Activated CD4-positive, alpha-beta T cell treated with anti-CD3 and anti-CD28 coated beads for 36 hours (primary cell): ENCODE measurements around the gene SPC24. TPM values are rescaled to one million over a fixed set of nuclear protein-coding genes. Genes with fewer than 3 reads are reported as not detected.

Experiments
- ATAC-seq: fragments of 200-7000 bp; cut with Tn5 transposase; one replicate; pipeline ENCODE4 v1.10.0; 2021; ENCODE audit warnings: mild to moderate bottlenecking, moderate library complexity
- CTCF ChIA-PET: fragments of 350-600 bp; sonication (Branson Sonifier 250); formaldehyde crosslinking; loops from one replicate; lab custom pipeline; 2021; ENCODE audit warnings: antibody characterized with exemption; lab: Charles Lee
- POLR2A ChIA-PET: fragments of 350-600 bp; sonication (Branson Sonifier 250); formaldehyde crosslinking; loops from one replicate; lab custom pipeline; 2021; ENCODE audit warnings: antibody characterized with exemption, inconsistent platforms; lab: Charles Lee
- DNase-seq: peaks from one replicate; pipeline ENCODE4 v3.0.0-alpha.2; 2020
- H3K27ac Mint-ChIP-seq: one replicate; pipeline ENCODE4 v1.8.0; 2021; ENCODE audit warnings: mixed read lengths
- H3K27me3 Mint-ChIP-seq: one replicate; pipeline ENCODE4 v1.8.0; 2021; ENCODE audit warnings: mixed read lengths
- H3K36me3 Mint-ChIP-seq: one replicate; pipeline ENCODE4 v1.8.0; 2021; ENCODE audit warnings: low read depth, mixed read lengths
- H3K4me1 Mint-ChIP-seq: one replicate; pipeline ENCODE4 v1.8.0; 2021; ENCODE audit warnings: mixed read lengths
- H3K4me3 Mint-ChIP-seq: one replicate; pipeline ENCODE4 v1.8.0; 2021; ENCODE audit warnings: mild to moderate bottlenecking, moderate library complexity, mixed read lengths
- H3K9me3 Mint-ChIP-seq: one replicate; pipeline ENCODE4 v1.8.0; 2021; ENCODE audit warnings: low read depth, mixed read lengths
- intact Hi-C, 2 experiments: fragments of 100-400 bp; cut with DNase I in 1 of 2; cut with micrococcal nuclease in 1 of 2; formaldehyde crosslinking; loops; one replicate each; pipeline versions ENCODE4 v1.14.2 to v1.15.1; 2022 to 2024; cut with DNase I, micrococcal nuclease
- total RNA-seq, 2 experiments: library from RNA; stranded (reverse); gene quantifications; one replicate each; pipeline ENCODE4 v1.2.3, GENCODE V29; 2021

The SPC24 gene
- total RNA-seq, 2 experiments from 2014 or later = 59.6 to 72.2 TPM

GRCh38 chr19:11198769-11199424 lies 43.3 kb upstream of the SPC24 start:
- H3K27ac Mint-ChIP-seq = no peak overlapping the region
- DNase-seq (no peak), ATAC-seq (no peak)
- H3K9me3 Mint-ChIP-seq = no peaks in the 10 kb centered on the region
- peaks cover 14% of the 10 kb centered on the region for H3K27me3 Mint-ChIP-seq
- no peak overlapping the region for H3K4me3 Mint-ChIP-seq
- ChIA-PET CTCF (no interaction called here), POLR2A (no interaction called here)
- peaks cover 7% of the 10 kb centered on the region for H3K4me1 Mint-ChIP-seq
- H3K36me3 Mint-ChIP-seq = no peaks in the 10 kb centered on the region
- intact Hi-C loops = loop anchor here in 1 of 2 experiments (5.0 kb wide), 2 partner anchors 138 to 327 kb away; partner anchors contain the start of genes CARM1 and RAB3D

- H3K4me1 Mint-ChIP-seq = peaks cover 7% of the 10 kb centered on the region
- peak overlapping the region; percentile 53 for H3K4me3 Mint-ChIP-seq
- no peak overlapping the region for H3K27ac Mint-ChIP-seq
- no peaks in the 10 kb centered on the region for H3K9me3 Mint-ChIP-seq
- ChIA-PET POLR2A (interaction anchor here (0.6 kb wide), 1 partner anchor 363 kb away, joined by 3 read pairs; no protein-coding TSS in a partner anchor), CTCF (interaction anchor here (0.7 to 1.0 kb wide), 2 partner anchors 45 to 185 kb away, joined by 3 read pairs; no protein-coding TSS in a partner anchor)
- no peak for DNase-seq
- peaks cover 14% of the 10 kb centered on the region for H3K27me3 Mint-ChIP-seq
- ATAC-seq = no peak
- H3K36me3 Mint-ChIP-seq = no peaks in the 10 kb centered on the region
- intact Hi-C loops = loop anchor here in 1 of 2 experiments (5.0 kb wide), 2 partner anchors 139 to 326 kb away; partner anchors contain the start of genes CARM1 and RAB3D
These were observed 42.6 kb upstream of the SPC24 start for GRCh38 chr19:11198175-11198534.

- no peak within 1 kb of the TSS for H3K27ac Mint-ChIP-seq
- H3K9me3 Mint-ChIP-seq = no peaks in the 10 kb centered on the region
- H3K27me3 Mint-ChIP-seq = peaks cover 11% of the 10 kb centered on the region
- H3K4me1 Mint-ChIP-seq = peaks cover 7% of the 10 kb centered on the region
- peak within 1 kb of the TSS; percentile 53 for H3K4me3 Mint-ChIP-seq
- ATAC-seq = peak; percentile 92
- intact Hi-C loops = loop anchor here in 1 of 2 experiments (1.0 to 5.0 kb wide), 9 partner anchors 42 to 363 kb away; partner anchors contain the start of genes CARM1, PLPPR2, RAB3D and SPC24
- no peaks in the 10 kb centered on the region for H3K36me3 Mint-ChIP-seq
- peak; percentile 88 for DNase-seq
- POLR2A ChIA-PET = interaction anchor here (0.6 kb wide), 1 partner anchor 362 kb away, joined by 3 read pairs; no protein-coding TSS in a partner anchor
- CTCF ChIA-PET = interaction anchor here (0.7 to 1.0 kb wide), 2 partner anchors 46 to 186 kb away, joined by 3 read pairs; no protein-coding TSS in a partner anchor
These were observed 42.0 kb upstream of the SPC24 start, which contains the start of gene KANK2 for GRCh38 chr19:11197291-11198174. Gene KANK2 (minus strand): TSS chr19:11197545. CDS start chr19:11194511, 3,034 bp downstream.

- intact Hi-C loops = loop anchor here in 1 of 2 experiments (1.0 to 5.0 kb wide), 9 partner anchors 41 to 362 kb away; partner anchors contain the start of genes CARM1, PLPPR2, RAB3D and SPC24
- H3K36me3 Mint-ChIP-seq = no peaks in the 10 kb centered on the region
- H3K4me3 Mint-ChIP-seq = peak overlapping the region; percentile 53
- peaks cover 7% of the 10 kb centered on the region for H3K4me1 Mint-ChIP-seq
- ATAC-seq (no peak), DNase-seq (no peak)
- H3K27ac Mint-ChIP-seq = no peak overlapping the region
- H3K9me3 Mint-ChIP-seq = no peaks in the 10 kb centered on the region
- POLR2A ChIA-PET = no interaction called here
- peaks cover 11% of the 10 kb centered on the region for H3K27me3 Mint-ChIP-seq
- CTCF ChIA-PET = no interaction called here
These were observed 41.1 kb upstream of the SPC24 start for GRCh38 chr19:11196406-11197287.

GRCh38 chr19:11195681-11196080 lies 40.1 kb upstream of the SPC24 start:
- no peaks in the 10 kb centered on the region for H3K9me3 Mint-ChIP-seq
- CTCF ChIA-PET = interaction anchor here (0.7 kb wide), 1 partner anchor 630 kb away, joined by 3 read pairs; no protein-coding TSS in a partner anchor

GRCh38 chr19:11194656-11195558 lies 39.3 kb upstream of the SPC24 start:
- CTCF ChIA-PET = interaction anchor here (0.7 kb wide), 1 partner anchor 629 kb away, joined by 3 read pairs; no protein-coding TSS in a partner anchor
- Mint-ChIP-seq H3K27ac (no peak overlapping the region), H3K27me3 (peaks cover 11% of the 10 kb centered on the region), H3K4me3 (no peak overlapping the region), H3K4me1 (peaks cover 7% of the 10 kb centered on the region), H3K9me3 (no peaks in the 10 kb centered on the region), H3K36me3 (no peaks in the 10 kb centered on the region)
- DNase-seq = no peak
- intact Hi-C loops = loop anchor here in 1 of 2 experiments (5.0 kb wide), 2 partner anchors 142 to 323 kb away; partner anchors contain the start of genes CARM1 and RAB3D
- ATAC-seq = no peak
- POLR2A ChIA-PET = no interaction called here

More at GRCh38 chr19:11195681-11196080, 40.1 kb upstream of the SPC24 start:
- ATAC-seq (no peak), DNase-seq (no peak)
- no peak overlapping the region for H3K4me3 Mint-ChIP-seq
- H3K27ac Mint-ChIP-seq = no peak overlapping the region
- peaks cover 11% of the 10 kb centered on the region for H3K27me3 Mint-ChIP-seq
- intact Hi-C loops = loop anchor here in 1 of 2 experiments (2.0 to 5.0 kb wide), 3 partner anchors 142 to 361 kb away; partner anchors contain the start of genes CARM1 and RAB3D
- H3K4me1 Mint-ChIP-seq = peaks cover 7% of the 10 kb centered on the region
- POLR2A ChIA-PET = no interaction called here
- H3K36me3 Mint-ChIP-seq = no peaks in the 10 kb centered on the region

GRCh38 chr19:11194173-11194572 lies 38.6 kb upstream of the SPC24 start:
- ChIA-PET CTCF (no interaction called here), POLR2A (no interaction called here)
- Mint-ChIP-seq H3K36me3 (no peaks in the 10 kb centered on the region), H3K4me1 (peaks cover 7% of the 10 kb centered on the region), H3K27ac (no peak overlapping the region), H3K4me3 (no peak overlapping the region), H3K9me3 (no peaks in the 10 kb centered on the region), H3K27me3 (peaks cover 11% of the 10 kb centered on the region)
- intact Hi-C loops = no loop called here
- ATAC-seq (no peak), DNase-seq (no peak)

- no peaks in the 10 kb centered on the region for H3K9me3 Mint-ChIP-seq
- peaks cover 7% of the 10 kb centered on the region for H3K4me1 Mint-ChIP-seq
- ATAC-seq = no peak
- intact Hi-C loops = no loop called here
- no peak overlapping the region for H3K27ac Mint-ChIP-seq
- no peaks in the 10 kb centered on the region for H3K36me3 Mint-ChIP-seq
- POLR2A ChIA-PET = no interaction called here
- DNase-seq = no peak
- peaks cover 11% of the 10 kb centered on the region for H3K27me3 Mint-ChIP-seq
- CTCF ChIA-PET = no interaction called here
- no peak overlapping the region for H3K4me3 Mint-ChIP-seq
These were observed 37.7 kb upstream of the SPC24 start for GRCh38 chr19:11192957-11193939.

GRCh38 chr19:11191934-11192333 lies 36.4 kb upstream of the SPC24 start:
- POLR2A ChIA-PET = no interaction called here
- ATAC-seq (no peak), DNase-seq (no peak)
- intact Hi-C loops = no loop called here
- Mint-ChIP-seq H3K36me3 (no peaks in the 10 kb centered on the region), H3K9me3 (no peaks in the 10 kb centered on the region), H3K4me3 (no peak overlapping the region), H3K27ac (no peak overlapping the region), H3K4me1 (peaks cover 5% of the 10 kb centered on the region), H3K27me3 (peaks cover 11% of the 10 kb centered on the region)
- CTCF ChIA-PET = no interaction called here
